HG03280 (cell line): ENCODE measurements around the gene KCNQ2.

Source experiments
- ATAC-seq: cut with Tn5 transposase; IDR thresholded peaks from one replicate; pipeline ENCODE4 v1.9.1; 2021; ENCODE audit warnings: mild to moderate bottlenecking, moderate library complexity; ENCODE audit not compliant: unreplicated experiment

The KCNQ2 gene

GRCh38 chr20:63439866-63440265, 32.6 kb downstream of the KCNQ2 start:
- no peak for ATAC-seq

- no peak for ATAC-seq
Observed at GRCh38 chr20:63438121-63438520, 34.3 kb downstream of the KCNQ2 start.

- no peak for ATAC-seq
Observed at GRCh38 chr20:63435552-63435951, 36.9 kb downstream of the KCNQ2 start.

GRCh38 chr20:63434599-63435378, 37.7 kb downstream of the KCNQ2 start:
- no peak for ATAC-seq

GRCh38 chr20:63433756-63434531, 38.5 kb downstream of the KCNQ2 start:
- no peak for ATAC-seq

GRCh38 chr20:63433351-63433750, 39.1 kb downstream of the KCNQ2 start:
- no peak for ATAC-seq

GRCh38 chr20:63432577-63433325, 39.7 kb downstream of the KCNQ2 start:
- no peak for ATAC-seq

- ATAC-seq, result no peak
Observed at GRCh38 chr20:63431944-63432343, 40.5 kb downstream of the KCNQ2 start.

- ATAC-seq, result no peak
Observed at GRCh38 chr20:63430891-63431290, 41.6 kb downstream of the KCNQ2 start.

GRCh38 chr20:63429992-63430391, 42.5 kb downstream of the KCNQ2 start:
- no peak for ATAC-seq

GRCh38 chr20:63428906-63429575, 43.4 kb downstream of the KCNQ2 start:
- no peak for ATAC-seq

GRCh38 chr20:63427724-63428330, 44.6 kb downstream of the KCNQ2 start:
- no peak for ATAC-seq

- ATAC-seq, result no peak
Observed at GRCh38 chr20:63427206-63427605, 45.2 kb downstream of the KCNQ2 start.

- no peak for ATAC-seq
Observed at GRCh38 chr20:63425846-63426485, 46.5 kb downstream of the KCNQ2 start.

- no peak for ATAC-seq
Observed at GRCh38 chr20:63424613-63425012, 47.8 kb downstream of the KCNQ2 start.

GRCh38 chr20:63423751-63424150, 48.7 kb downstream of the KCNQ2 start:
- no peak for ATAC-seq

- ATAC-seq, result no peak
Observed at GRCh38 chr20:63422653-63423052, 49.8 kb downstream of the KCNQ2 start.

- no peak for ATAC-seq
Observed at GRCh38 chr20:63421913-63422312, 50.5 kb downstream of the KCNQ2 start.

- ATAC-seq, result no peak
Observed at GRCh38 chr20:63421094-63421692, 51.3 kb downstream of the KCNQ2 start.
